ENCODE measurements around the gene TSPAN3. TPM values are rescaled to one million over a fixed set of nuclear protein-coding genes. Genes with fewer than 3 reads are reported as not detected.

The TSPAN3 gene
- total RNA-seq, 6 experiments from 2014 or later: 35.6 to 103 (median 63.2) TPM

- Histone ChIP-seq H3K27ac (no peak overlapping the region), H3K4me1 (no peaks in the 10 kb centered on the region), H3K27me3 (no peaks in the 10 kb centered on the region), H3K9me3 (no peaks in the 10 kb centered on the region), H3K36me3 (no peaks in the 10 kb centered on the region), H3K4me3 (no peak overlapping the region)
- TF ChIP-seq POLR2A (IDR thresholded peaks at IDR 0.05): no peak
- TF ChIP-seq CTCF (IDR thresholded peaks at IDR 0.05): no peak
- 64% methylated on average over 6 of the region's 20 CpGs for WGBS (ENCODE audit: insufficient coverage, low coverage, low lambda C conversion rate, missing lambda C conversion rate)
- intact Hi-C loops (cut with DNase I): loop anchor here in 1 of 2 donors (10.0 kb wide), 1 partner anchor 521 kb away; no protein-coding TSS in a partner anchor
- ATAC-seq (no peak), DNase-seq (peak; percentile 20 to 44 (median 39))
Observed at GRCh38 chr15:77023576-77024272, 47.2 kb downstream of the TSPAN3 start.

- H3K36me3 ChIP-seq: no peaks in the 10 kb centered on the region
- TF ChIP-seq CTCF (IDR thresholded peaks at IDR 0.05) (no peak), POLR2A (IDR thresholded peaks at IDR 0.05) (no peak)
- 80% methylated on average over 11 of the region's 14 CpGs for WGBS (ENCODE audit: insufficient coverage, low coverage, low lambda C conversion rate, missing lambda C conversion rate)
- no peak overlapping the region for H3K4me3 ChIP-seq
- ATAC-seq (no peak), DNase-seq (peak; percentile 19 to 49 (median 41))
- intact Hi-C loops (cut with DNase I): loop anchor here in 1 of 2 donors (10.0 kb wide), 1 partner anchor 522 kb away; no protein-coding TSS in a partner anchor
- H3K27me3 ChIP-seq: no peaks in the 10 kb centered on the region
- H3K9me3 ChIP-seq: no peaks in the 10 kb centered on the region
- no peaks in the 10 kb centered on the region for H3K4me1 ChIP-seq
- H3K27ac ChIP-seq: no peak overlapping the region
Observed at GRCh38 chr15:77022646-77023575, 48.0 kb downstream of the TSPAN3 start.

- peak in 2 of 3 donors; percentile 29 to 58 for DNase-seq
- WGBS (ENCODE audit: insufficient coverage, low coverage, low lambda C conversion rate, missing lambda C conversion rate): 37% methylated on average over 7 of the region's 7 CpGs
- H3K27me3 ChIP-seq: no peaks in the 10 kb centered on the region
- no peak for TF ChIP-seq CTCF (IDR thresholded peaks at IDR 0.05)
- TF ChIP-seq POLR2A (IDR thresholded peaks at IDR 0.05): no peak
- H3K9me3 ChIP-seq: no peaks in the 10 kb centered on the region
- intact Hi-C loops (cut with DNase I): loop anchor here in 1 of 2 donors (10.0 kb wide), 1 partner anchor 523 kb away; no protein-coding TSS in a partner anchor
- H3K4me1 ChIP-seq: no peaks in the 10 kb centered on the region
- ATAC-seq: peak in 3 of 4 donors; percentile 31 to 56 (median 38)
- no peak overlapping the region for H3K27ac ChIP-seq
- H3K4me3 ChIP-seq: no peak overlapping the region
- no peaks in the 10 kb centered on the region for H3K36me3 ChIP-seq
Observed at GRCh38 chr15:77021803-77022381, 49.0 kb downstream of the TSPAN3 start.

GRCh38 chr15:77021088-77021481, 49.8 kb downstream of the TSPAN3 start:
- no peaks in the 10 kb centered on the region for H3K36me3 ChIP-seq
- ATAC-seq (no peak), DNase-seq (peak in 1 of 3 donors; percentile 18)
- no peak overlapping the region for H3K27ac ChIP-seq
- TF ChIP-seq CTCF (IDR thresholded peaks at IDR 0.05) (no peak), POLR2A (IDR thresholded peaks at IDR 0.05) (no peak)
- H3K4me3 ChIP-seq: no peak overlapping the region
- no peaks in the 10 kb centered on the region for H3K4me1 ChIP-seq
- H3K27me3 ChIP-seq: no peaks in the 10 kb centered on the region
- H3K9me3 ChIP-seq: no peaks in the 10 kb centered on the region
- WGBS (ENCODE audit: insufficient coverage, low coverage, low lambda C conversion rate, missing lambda C conversion rate): 93% methylated on average over 5 of the region's 9 CpGs
- intact Hi-C loops (cut with DNase I): loop anchor here in 1 of 2 donors (10.0 kb wide), 1 partner anchor 524 kb away; no protein-coding TSS in a partner anchor
